NB4 (cell line): Measurements from ENCODE around the gene PSME4.
"Not testable (repeated sequence)": the region's sequence is repeated elsewhere in the genome, so short reads cannot be mapped to it uniquely, and the experiment has no call there.

Source experiments
- MYC ChIP-seq: IDR thresholded peaks from 2 replicates; pipeline ENCODE4 v1.6.1; 2011; ENCODE audit warnings: low read depth, low read length
- POLR2A ChIP-seq: IDR thresholded peaks from 2 replicates; pipeline ENCODE4 v1.6.1; 2011; ENCODE audit warnings: mild to moderate bottlenecking; ENCODE audit not compliant: insufficient read length; ENCODE audit errors: extremely low read depth
- TF ChIP-seq, protein P1 (sequence below): IDR thresholded peaks from one replicate; pipeline ENCODE4 v1.5.1; 2012; ENCODE audit warnings: low read depth, low read length
- TF ChIP-seq, protein P2 (sequence below): IDR thresholded peaks from 2 replicates; pipeline ENCODE4 v1.6.1; 2011; ENCODE audit warnings: low read depth, low read length

DNA sequence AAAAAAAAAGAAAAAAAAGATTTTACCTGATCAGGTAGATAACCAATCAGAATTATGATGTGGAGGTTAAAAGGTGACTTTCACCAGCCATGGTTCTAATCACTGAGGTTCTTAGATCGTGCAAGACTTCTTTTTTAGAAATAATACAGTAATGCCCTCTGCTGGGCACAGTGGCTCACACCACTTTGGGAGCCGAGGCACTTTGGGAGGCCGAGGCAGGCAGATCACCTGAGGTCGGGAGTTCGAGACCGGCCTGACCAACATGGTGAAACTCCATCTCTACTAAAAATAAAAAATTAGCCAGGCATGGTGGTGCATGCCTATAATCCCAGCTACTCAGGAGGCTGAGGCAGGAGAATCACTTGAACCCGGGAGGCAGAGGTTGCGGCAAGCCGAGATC, 147.2 kb downstream of the PSME4 start:
- TF ChIP-seq, protein P1, sequence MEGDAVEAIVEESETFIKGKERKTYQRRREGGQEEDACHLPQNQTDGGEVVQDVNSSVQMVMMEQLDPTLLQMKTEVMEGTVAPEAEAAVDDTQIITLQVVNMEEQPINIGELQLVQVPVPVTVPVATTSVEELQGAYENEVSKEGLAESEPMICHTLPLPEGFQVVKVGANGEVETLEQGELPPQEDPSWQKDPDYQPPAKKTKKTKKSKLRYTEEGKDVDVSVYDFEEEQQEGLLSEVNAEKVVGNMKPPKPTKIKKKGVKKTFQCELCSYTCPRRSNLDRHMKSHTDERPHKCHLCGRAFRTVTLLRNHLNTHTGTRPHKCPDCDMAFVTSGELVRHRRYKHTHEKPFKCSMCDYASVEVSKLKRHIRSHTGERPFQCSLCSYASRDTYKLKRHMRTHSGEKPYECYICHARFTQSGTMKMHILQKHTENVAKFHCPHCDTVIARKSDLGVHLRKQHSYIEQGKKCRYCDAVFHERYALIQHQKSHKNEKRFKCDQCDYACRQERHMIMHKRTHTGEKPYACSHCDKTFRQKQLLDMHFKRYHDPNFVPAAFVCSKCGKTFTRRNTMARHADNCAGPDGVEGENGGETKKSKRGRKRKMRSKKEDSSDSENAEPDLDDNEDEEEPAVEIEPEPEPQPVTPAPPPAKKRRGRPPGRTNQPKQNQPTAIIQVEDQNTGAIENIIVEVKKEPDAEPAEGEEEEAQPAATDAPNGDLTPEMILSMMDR = peak; percentile 22
- TF ChIP-seq, protein P2, sequence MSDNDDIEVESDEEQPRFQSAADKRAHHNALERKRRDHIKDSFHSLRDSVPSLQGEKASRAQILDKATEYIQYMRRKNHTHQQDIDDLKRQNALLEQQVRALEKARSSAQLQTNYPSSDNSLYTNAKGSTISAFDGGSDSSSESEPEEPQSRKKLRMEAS = not testable (repeated sequence)
- TF ChIP-seq POLR2A, MYC: not testable (repeated sequence)
